HEK293 (cell line): Measurements from ENCODE around the gene TPM1.
A peak's percentile ranks its signal among the peaks of the same experiment; 100 is the strongest.

ENCODE experiments used
- GLIS1 ChIP-seq: fragments of 450-650 bp; formaldehyde crosslinking; IDR thresholded peaks from 2 replicates; pipeline ENCODE4 v1.5.1; 2016; ENCODE audit warnings: missing biosample characterization, missing genetic modification characterization
- HOXD13 ChIP-seq: sonication (generic); formaldehyde crosslinking; IDR thresholded peaks from 2 replicates; pipeline ENCODE4 v1.8.0; 2022; ENCODE audit warnings: missing genetic modification reagents, borderline replicate concordance
- IKZF3 ChIP-seq: fragments of 450-650 bp; IDR thresholded peaks from 2 replicates; pipeline ENCODE4 v1.5.0; 2018; ENCODE audit warnings: missing biosample characterization, mild to moderate bottlenecking, missing genetic modification characterization, moderate library complexity
- KLF7 ChIP-seq: fragments of 450-650 bp; formaldehyde crosslinking; IDR thresholded peaks from 2 replicates; pipeline ENCODE4 v1.5.1; 2016; ENCODE audit warnings: missing biosample characterization, missing genetic modification characterization, borderline replicate concordance
- OSR2 ChIP-seq: fragments of 450-650 bp; formaldehyde crosslinking; IDR thresholded peaks from 2 replicates; pipeline ENCODE4 v1.5.1; 2016; ENCODE audit warnings: missing biosample characterization, missing genetic modification characterization
- PRDM2 ChIP-seq: fragments of 450-650 bp; formaldehyde crosslinking; IDR thresholded peaks from 2 replicates; pipeline ENCODE4 v1.5.1; 2016; ENCODE audit warnings: missing biosample characterization, missing genetic modification characterization, borderline replicate concordance
- SP7 ChIP-seq: fragments of 450-650 bp; formaldehyde crosslinking; IDR thresholded peaks from 2 replicates; pipeline ENCODE4 v1.5.1; 2016; ENCODE audit warnings: missing biosample characterization, missing genetic modification characterization
- TRIM28 ChIP-seq: IDR thresholded peaks from 2 replicates; pipeline ENCODE4 v1.6.1; 2011; ENCODE audit warnings: low read length, control low read depth, borderline replicate concordance
- ZFP3 ChIP-seq: fragments of 450-650 bp; formaldehyde crosslinking; IDR thresholded peaks from 2 replicates; pipeline ENCODE4 v1.5.1; 2016; ENCODE audit warnings: low read depth, missing biosample characterization, missing genetic modification characterization
- ZNF175 ChIP-seq: fragments of 450-650 bp; formaldehyde crosslinking; IDR thresholded peaks from 2 replicates; pipeline ENCODE4 v1.5.1; 2016; ENCODE audit warnings: missing biosample characterization, missing genetic modification characterization
- ZNF211 ChIP-seq: fragments of 450-650 bp; formaldehyde crosslinking; IDR thresholded peaks from 2 replicates; pipeline ENCODE4 v1.5.1; 2016; ENCODE audit warnings: low read depth, missing biosample characterization, missing genetic modification characterization
- ZNF266 ChIP-seq: fragments of 450-650 bp; formaldehyde crosslinking; IDR thresholded peaks from 2 replicates; pipeline ENCODE4 v1.5.1; 2016; ENCODE audit warnings: missing biosample characterization, missing genetic modification characterization, low read depth
- ZNF341 ChIP-seq: fragments of 450-650 bp; formaldehyde crosslinking; IDR thresholded peaks from 2 replicates; pipeline ENCODE4; 2016; ENCODE audit warnings: low read depth, missing biosample characterization, missing genetic modification characterization
- ZNF404 ChIP-seq: fragments of 450-650 bp; formaldehyde crosslinking; IDR thresholded peaks from 2 replicates; pipeline ENCODE4 v1.5.1; 2017; ENCODE audit warnings: missing biosample characterization, missing genetic modification characterization
- ZNF529 ChIP-seq: fragments of 450-650 bp; formaldehyde crosslinking; IDR thresholded peaks from 2 replicates; pipeline ENCODE4 v1.5.1; 2017; ENCODE audit warnings: missing genetic modification characterization, missing biosample characterization; ENCODE audit not compliant: insufficient replicate concordance
- ZNF555 ChIP-seq: fragments of 450-650 bp; formaldehyde crosslinking; conservative IDR thresholded peaks from 2 replicates; pipeline ENCODE4 v1.5.1; 2017; ENCODE audit warnings: missing biosample characterization, mild to moderate bottlenecking, missing genetic modification characterization, inconsistent platforms
- ZNF600 ChIP-seq: fragments of 450-650 bp; formaldehyde crosslinking; IDR thresholded peaks from 2 replicates; pipeline ENCODE4 v1.5.1; 2016; ENCODE audit warnings: missing biosample characterization, missing genetic modification characterization
- ZNF623 ChIP-seq: fragments of 450-650 bp; formaldehyde crosslinking; IDR thresholded peaks from 2 replicates; pipeline ENCODE4 v1.5.1; 2016; ENCODE audit warnings: missing biosample characterization, missing genetic modification characterization
- ZNF654 ChIP-seq: fragments of 450-650 bp; formaldehyde crosslinking; IDR thresholded peaks from 2 replicates; pipeline ENCODE4 v1.5.1; 2016; ENCODE audit warnings: low read depth, missing biosample characterization, missing genetic modification characterization
- ZNF776 ChIP-seq: fragments of 450-650 bp; formaldehyde crosslinking; IDR thresholded peaks from 2 replicates; pipeline ENCODE4 v1.5.0; 2017; ENCODE audit warnings: missing biosample characterization, missing genetic modification characterization, borderline replicate concordance
- ZNF791 ChIP-seq: fragments of 450-650 bp; formaldehyde crosslinking; IDR thresholded peaks from 2 replicates; pipeline ENCODE4 v1.5.1; 2016; ENCODE audit warnings: missing biosample characterization, missing genetic modification characterization
- TF ChIP-seq, protein P1 (sequence below): fragments of 450-650 bp; formaldehyde crosslinking; IDR thresholded peaks from 2 replicates; pipeline ENCODE4 v1.5.1; 2016; ENCODE audit warnings: missing biosample characterization, missing genetic modification characterization
- TF ChIP-seq, protein P2 (sequence below): fragments of 450-650 bp; formaldehyde crosslinking; IDR thresholded peaks from 2 replicates; pipeline ENCODE4 v1.5.1; 2016; ENCODE audit warnings: missing biosample characterization, missing genetic modification characterization
- TF ChIP-seq, protein P3 (sequence below): fragments of 450-650 bp; formaldehyde crosslinking; optimal IDR thresholded peaks from 2 replicates; pipeline ENCODE3; 2016; ENCODE audit warnings: missing biosample characterization, mild to moderate bottlenecking, missing genetic modification characterization
- TF ChIP-seq, protein P4 (sequence below): fragments of 450-650 bp; formaldehyde crosslinking; IDR thresholded peaks from 2 replicates; pipeline ENCODE4 v1.5.1; 2016; ENCODE audit warnings: missing biosample characterization, missing genetic modification characterization
- TF ChIP-seq, protein P5 (sequence below): fragments of 450-650 bp; formaldehyde crosslinking; IDR thresholded peaks from 2 replicates; pipeline ENCODE4 v1.5.1; 2017; ENCODE audit warnings: missing biosample characterization, missing genetic modification characterization

Gene TPM1

GRCh38 chr15:63048115-63048775 lies 5.7 kb downstream of the TPM1 start (continued):
- TF ChIP-seq ZNF175 (tag by site-specific recombination) (no peak), ZNF776 (no peak), ZNF791 (tag by site-specific recombination) (no peak), ZNF600 (tag by site-specific recombination) (peak; percentile 20; the same call in 1 of the 2 replicates), ZNF266 (tag by site-specific recombination) (no peak), ZNF555 (tag by site-specific recombination) (no peak), IKZF3 (tag by site-specific recombination) (peak; percentile 80; the same call in 1 of the 2 replicates), ZNF404 (tag by site-specific recombination) (no peak), GLIS1 (peak; percentile 98), ZFP3 (tag by site-specific recombination) (no peak), ZNF623 (no peak), TRIM28 (no peak), HOXD13 (no peak), ZNF529 (tag by site-specific recombination) (no peak), PRDM2 (tag by site-specific recombination) (no peak), OSR2 (tag by site-specific recombination) (peak; percentile 70), ZNF654 (peak; percentile 69), ZNF341 (tag by site-specific recombination) (no peak), ZNF211 (no peak), SP7 (peak; percentile 20; the same call in 1 of the 2 replicates), KLF7 (tag by site-specific recombination) (no peak)
- TF ChIP-seq, protein P1, sequence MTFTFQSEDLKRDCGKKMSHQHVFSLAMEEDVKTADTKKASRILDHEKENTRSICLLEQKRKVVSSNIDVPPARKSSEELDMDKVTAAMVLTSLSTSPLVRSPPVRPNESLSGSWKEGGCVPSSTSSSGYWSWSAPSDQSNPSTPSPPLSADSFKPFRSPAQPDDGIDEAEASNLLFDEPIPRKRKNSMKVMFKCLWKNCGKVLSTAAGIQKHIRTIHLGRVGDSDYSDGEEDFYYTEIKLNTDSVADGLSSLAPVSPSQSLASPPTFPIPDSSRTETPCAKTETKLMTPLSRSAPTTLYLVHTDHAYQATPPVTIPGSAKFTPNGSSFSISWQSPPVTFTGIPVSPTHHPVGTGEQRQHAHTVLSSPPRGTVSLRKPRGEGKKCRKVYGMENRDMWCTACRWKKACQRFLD, result no peak
- TF ChIP-seq, protein P2, sequence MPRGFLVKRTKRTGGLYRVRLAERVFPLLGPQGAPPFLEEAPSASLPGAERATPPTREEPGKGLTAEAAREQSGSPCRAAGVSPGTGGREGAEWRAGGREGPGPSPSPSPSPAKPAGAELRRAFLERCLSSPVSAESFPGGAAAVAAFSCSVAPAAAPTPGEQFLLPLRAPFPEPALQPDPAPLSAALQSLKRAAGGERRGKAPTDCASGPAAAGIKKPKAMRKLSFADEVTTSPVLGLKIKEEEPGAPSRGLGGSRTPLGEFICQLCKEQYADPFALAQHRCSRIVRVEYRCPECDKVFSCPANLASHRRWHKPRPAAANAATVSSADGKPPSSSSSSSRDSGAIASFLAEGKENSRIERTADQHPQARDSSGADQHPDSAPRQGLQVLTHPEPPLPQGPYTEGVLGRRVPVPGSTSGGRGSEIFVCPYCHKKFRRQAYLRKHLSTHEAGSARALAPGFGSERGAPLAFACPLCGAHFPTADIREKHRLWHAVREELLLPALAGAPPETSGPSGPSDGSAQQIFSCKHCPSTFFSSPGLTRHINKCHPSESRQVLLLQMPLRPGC, result peak; percentile 26; the same call in 1 of the 2 replicates
- TF ChIP-seq, protein P3, sequence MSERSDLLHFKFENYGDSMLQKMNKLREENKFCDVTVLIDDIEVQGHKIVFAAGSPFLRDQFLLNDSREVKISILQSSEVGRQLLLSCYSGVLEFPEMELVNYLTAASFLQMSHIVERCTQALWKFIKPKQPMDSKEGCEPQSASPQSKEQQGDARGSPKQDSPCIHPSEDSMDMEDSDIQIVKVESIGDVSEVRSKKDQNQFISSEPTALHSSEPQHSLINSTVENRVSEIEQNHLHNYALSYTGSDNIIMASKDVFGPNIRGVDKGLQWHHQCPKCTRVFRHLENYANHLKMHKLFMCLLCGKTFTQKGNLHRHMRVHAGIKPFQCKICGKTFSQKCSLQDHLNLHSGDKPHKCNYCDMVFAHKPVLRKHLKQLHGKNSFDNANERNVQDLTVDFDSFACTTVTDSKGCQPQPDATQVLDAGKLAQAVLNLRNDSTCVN (tag by site-specific recombination), result peak; percentile 85
- TF ChIP-seq, protein P4, sequence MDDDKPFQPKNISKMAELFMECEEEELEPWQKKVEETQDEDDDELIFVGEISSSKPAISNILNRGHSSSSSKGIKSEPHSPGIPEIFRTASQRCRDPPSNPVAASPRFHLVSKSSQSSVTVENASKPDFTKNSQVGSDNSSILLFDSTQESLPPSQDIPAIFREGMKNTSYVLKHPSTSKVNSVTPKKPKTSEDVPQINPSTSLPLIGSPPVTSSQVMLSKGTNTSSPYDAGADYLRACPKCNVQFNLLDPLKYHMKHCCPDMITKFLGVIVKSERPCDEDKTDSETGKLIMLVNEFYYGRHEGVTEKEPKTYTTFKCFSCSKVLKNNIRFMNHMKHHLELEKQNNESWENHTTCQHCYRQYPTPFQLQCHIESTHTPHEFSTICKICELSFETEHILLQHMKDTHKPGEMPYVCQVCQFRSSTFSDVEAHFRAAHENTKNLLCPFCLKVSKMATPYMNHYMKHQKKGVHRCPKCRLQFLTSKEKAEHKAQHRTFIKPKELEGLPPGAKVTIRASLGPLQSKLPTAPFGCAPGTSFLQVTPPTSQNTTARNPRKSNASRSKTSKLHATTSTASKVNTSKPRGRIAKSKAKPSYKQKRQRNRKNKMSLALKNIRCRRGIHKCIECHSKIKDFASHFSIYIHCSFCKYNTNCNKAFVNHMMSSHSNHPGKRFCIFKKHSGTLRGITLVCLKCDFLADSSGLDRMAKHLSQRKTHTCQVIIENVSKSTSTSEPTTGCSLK (tag by site-specific recombination), result no peak
- TF ChIP-seq, protein P5, sequence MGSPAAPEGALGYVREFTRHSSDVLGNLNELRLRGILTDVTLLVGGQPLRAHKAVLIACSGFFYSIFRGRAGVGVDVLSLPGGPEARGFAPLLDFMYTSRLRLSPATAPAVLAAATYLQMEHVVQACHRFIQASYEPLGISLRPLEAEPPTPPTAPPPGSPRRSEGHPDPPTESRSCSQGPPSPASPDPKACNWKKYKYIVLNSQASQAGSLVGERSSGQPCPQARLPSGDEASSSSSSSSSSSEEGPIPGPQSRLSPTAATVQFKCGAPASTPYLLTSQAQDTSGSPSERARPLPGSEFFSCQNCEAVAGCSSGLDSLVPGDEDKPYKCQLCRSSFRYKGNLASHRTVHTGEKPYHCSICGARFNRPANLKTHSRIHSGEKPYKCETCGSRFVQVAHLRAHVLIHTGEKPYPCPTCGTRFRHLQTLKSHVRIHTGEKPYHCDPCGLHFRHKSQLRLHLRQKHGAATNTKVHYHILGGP (tag by site-specific recombination), result no peak
